Stimulated activated CD4-positive, alpha-beta T cell treated with anti-CD3 and anti-CD28 coated beads, TNF-alpha, amount 100 ng/mL, for 4 hours (primary cell): ENCODE results near the gene KCNJ6.
"Not testable (repeated sequence)": the region's sequence is repeated elsewhere in the genome, so short reads cannot be mapped to it uniquely, and the experiment has no call there.

Experiments used
- DNase-seq, 3 experiments: peaks; one replicate each; pipeline ENCODE4 v3.0.0-alpha.2; 2020; ENCODE audit warnings: low read depth in 3 of 3

The KCNJ6 gene

GRCh38 chr21:37601915-37602314, 314.3 kb downstream of the KCNJ6 start:
- DNase-seq, result no peak

- DNase-seq, result no peak
Measured at GRCh38 chr21:37601027-37601426, 315.2 kb downstream of the KCNJ6 start.

- no peak for DNase-seq
Measured at GRCh38 chr21:37595944-37596343, 320.3 kb downstream of the KCNJ6 start.

- DNase-seq, result no peak
Measured at GRCh38 chr21:37594472-37594951, 321.7 kb downstream of the KCNJ6 start.

- no peak for DNase-seq
Measured at GRCh38 chr21:37593740-37594471, 322.4 kb downstream of the KCNJ6 start.

GRCh38 chr21:37593015-37593414, 323.2 kb downstream of the KCNJ6 start:
- DNase-seq, result no peak

- DNase-seq, result no peak
Measured at GRCh38 chr21:37592496-37592895, 323.8 kb downstream of the KCNJ6 start.

GRCh38 chr21:37591994-37592393, 324.3 kb downstream of the KCNJ6 start:
- DNase-seq, result not testable (repeated sequence)

- not testable (repeated sequence) for DNase-seq
Measured at GRCh38 chr21:37590836-37591235, 325.4 kb downstream of the KCNJ6 start.

- not testable (repeated sequence) for DNase-seq
Measured at GRCh38 chr21:37588644-37589043, 327.6 kb downstream of the KCNJ6 start.

GRCh38 chr21:37587635-37588177, 328.6 kb downstream of the KCNJ6 start:
- no peak for DNase-seq

GRCh38 chr21:37587203-37587602, 329.1 kb downstream of the KCNJ6 start:
- no peak for DNase-seq

GRCh38 chr21:37582590-37582989, 333.7 kb downstream of the KCNJ6 start:
- no peak for DNase-seq

GRCh38 chr21:37580666-37581065, 335.6 kb downstream of the KCNJ6 start:
- no peak for DNase-seq

- DNase-seq, result no peak
Measured at GRCh38 chr21:37579356-37579755, 336.9 kb downstream of the KCNJ6 start.

GRCh38 chr21:37578471-37579126, 337.7 kb downstream of the KCNJ6 start:
- DNase-seq, result no peak

GRCh38 chr21:37576929-37577328, 339.3 kb downstream of the KCNJ6 start:
- not testable (repeated sequence) for DNase-seq

- DNase-seq, result no peak
Measured at GRCh38 chr21:37575580-37575979, 340.7 kb downstream of the KCNJ6 start.

GRCh38 chr21:37574751-37575150, 341.5 kb downstream of the KCNJ6 start:
- DNase-seq, result no peak

- no peak for DNase-seq
Measured at GRCh38 chr21:37574316-37574715, 341.9 kb downstream of the KCNJ6 start.

- DNase-seq, result no peak
Measured at GRCh38 chr21:37571442-37571841, 344.8 kb downstream of the KCNJ6 start.

- no peak for DNase-seq
Measured at GRCh38 chr21:37568916-37569315, 347.3 kb downstream of the KCNJ6 start.

GRCh38 chr21:37568415-37568814, 347.8 kb downstream of the KCNJ6 start:
- DNase-seq, result no peak
